Stomach (tissue), 4 donors: ENCODE measurements around the gene FGF4.

Experiments used
- EP300 ChIP-seq: sonication (generic); formaldehyde crosslinking; IDR thresholded peaks from one replicate; pipeline ENCODE4 v1.6.1; 2017; ENCODE audit warnings: antibody characterized with exemption
- POLR2A ChIP-seq, 4 donors: fragments of 450-650 bp; IDR thresholded peaks; one replicate each; pipeline ENCODE4 v1.6.1; 2016; ENCODE audit warnings: antibody characterized with exemption in 4 of 4, control low read depth in 2 of 4, mild to moderate bottlenecking in 1 of 4, moderate library complexity in 1 of 4
- POLR2AphosphoS5 ChIP-seq, 3 donors: sonication (generic); formaldehyde crosslinking; IDR thresholded peaks; one replicate each; pipeline ENCODE4 v1.6.1; 2016; ENCODE audit warnings: antibody characterized with exemption in 3 of 3
- TF ChIP-seq, protein P1 (sequence below), 7 experiments: fragments of 450-650 bp in 4 of 7; fragments of 200-600 bp in 3 of 7; sonication (generic) in 3 of 7; IDR thresholded peaks; one replicate each; pipeline ENCODE4 v1.5.1; 2016 to 2019; ENCODE audit warnings: antibody characterized with exemption in 7 of 7, control low read depth in 2 of 7, mild to moderate bottlenecking in 1 of 7

DNA sequence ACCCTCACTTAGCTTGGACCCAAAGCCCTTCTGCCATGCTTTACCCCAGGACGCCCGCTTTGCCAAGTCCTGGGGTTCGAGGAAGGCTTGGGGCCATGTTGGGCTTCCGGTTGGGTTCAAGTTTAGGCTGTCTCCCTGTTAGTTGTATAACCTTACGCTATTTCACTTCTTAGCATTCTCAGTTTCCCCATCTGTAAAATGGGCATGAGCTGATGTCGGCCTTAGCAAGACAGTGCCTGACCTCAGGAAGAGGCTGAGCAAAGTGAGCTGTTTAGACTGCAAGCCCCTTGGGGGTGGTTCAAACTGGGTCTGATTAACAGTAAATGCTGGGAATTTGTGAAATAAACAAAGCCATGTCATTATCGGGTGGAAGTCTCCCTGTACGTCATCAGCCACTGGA, 3.2 kb upstream of the FGF4 start:
- TF ChIP-seq, protein P1, sequence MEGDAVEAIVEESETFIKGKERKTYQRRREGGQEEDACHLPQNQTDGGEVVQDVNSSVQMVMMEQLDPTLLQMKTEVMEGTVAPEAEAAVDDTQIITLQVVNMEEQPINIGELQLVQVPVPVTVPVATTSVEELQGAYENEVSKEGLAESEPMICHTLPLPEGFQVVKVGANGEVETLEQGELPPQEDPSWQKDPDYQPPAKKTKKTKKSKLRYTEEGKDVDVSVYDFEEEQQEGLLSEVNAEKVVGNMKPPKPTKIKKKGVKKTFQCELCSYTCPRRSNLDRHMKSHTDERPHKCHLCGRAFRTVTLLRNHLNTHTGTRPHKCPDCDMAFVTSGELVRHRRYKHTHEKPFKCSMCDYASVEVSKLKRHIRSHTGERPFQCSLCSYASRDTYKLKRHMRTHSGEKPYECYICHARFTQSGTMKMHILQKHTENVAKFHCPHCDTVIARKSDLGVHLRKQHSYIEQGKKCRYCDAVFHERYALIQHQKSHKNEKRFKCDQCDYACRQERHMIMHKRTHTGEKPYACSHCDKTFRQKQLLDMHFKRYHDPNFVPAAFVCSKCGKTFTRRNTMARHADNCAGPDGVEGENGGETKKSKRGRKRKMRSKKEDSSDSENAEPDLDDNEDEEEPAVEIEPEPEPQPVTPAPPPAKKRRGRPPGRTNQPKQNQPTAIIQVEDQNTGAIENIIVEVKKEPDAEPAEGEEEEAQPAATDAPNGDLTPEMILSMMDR (IDR thresholded peaks at IDR 0.05), result no peak
- no peak for TF ChIP-seq POLR2A (IDR thresholded peaks at IDR 0.05)
- TF ChIP-seq EP300, result no peak
- no peak for TF ChIP-seq POLR2AphosphoS5 (IDR thresholded peaks at IDR 0.05)
